Measurements from ENCODE around the gene STAG3. TPM values are rescaled to one million over a fixed set of nuclear protein-coding genes. Genes with fewer than 3 reads are reported as not detected.

STAG3 gene
- polyA plus RNA-seq, 1 donor: 21.2 TPM

DNA sequence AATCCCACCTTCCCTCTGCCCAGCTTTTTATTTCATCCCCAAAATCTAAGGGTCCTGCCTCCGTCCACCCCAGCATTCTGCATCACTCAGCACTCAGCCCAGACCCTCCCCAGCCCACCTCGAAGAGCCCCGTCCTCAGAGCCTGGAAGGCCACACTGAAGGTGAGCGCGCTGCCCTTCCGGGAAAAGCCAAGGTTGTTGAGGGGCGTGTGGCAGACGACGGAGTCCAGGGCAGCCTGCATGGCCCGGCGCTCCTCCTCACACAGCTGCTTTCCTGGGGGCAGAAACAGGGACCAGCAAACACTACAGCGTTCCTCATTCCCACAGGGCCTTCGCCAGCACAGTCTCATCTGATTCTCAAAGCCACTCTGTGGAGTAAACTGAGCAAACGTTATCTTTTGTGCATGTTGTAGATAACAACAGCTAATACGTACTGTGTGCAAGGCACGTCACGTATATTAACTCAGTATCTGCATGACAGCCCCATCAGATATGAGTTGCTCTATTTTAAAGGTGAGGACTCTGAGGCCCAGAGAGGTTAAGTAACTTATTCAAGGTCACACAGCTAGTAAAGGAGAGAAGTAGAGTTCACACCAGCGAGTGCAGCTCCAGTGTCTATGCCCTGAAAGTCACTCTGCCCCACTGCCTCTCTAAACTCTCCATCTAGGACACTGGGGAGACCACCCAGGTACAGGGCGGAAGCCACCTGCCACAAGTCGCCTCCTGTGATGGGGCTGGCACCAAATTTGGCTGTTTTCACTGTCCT, 22.0 kb upstream of the STAG3 start:
- no peak for DNase-seq (ENCODE audit: low read depth)

GRCh38 chr7:100156331-100157068, 21.2 kb upstream of the STAG3 start:
- no peak for DNase-seq (ENCODE audit: low read depth)

GRCh38 chr7:100157069-100157333, 20.7 kb upstream of the STAG3 start:
- DNase-seq (ENCODE audit: low read depth): no peak

- DNase-seq (ENCODE audit: low read depth): no peak
Measured at GRCh38 chr7:100157334-100158228, 20.1 kb upstream of the STAG3 start.

DNA sequence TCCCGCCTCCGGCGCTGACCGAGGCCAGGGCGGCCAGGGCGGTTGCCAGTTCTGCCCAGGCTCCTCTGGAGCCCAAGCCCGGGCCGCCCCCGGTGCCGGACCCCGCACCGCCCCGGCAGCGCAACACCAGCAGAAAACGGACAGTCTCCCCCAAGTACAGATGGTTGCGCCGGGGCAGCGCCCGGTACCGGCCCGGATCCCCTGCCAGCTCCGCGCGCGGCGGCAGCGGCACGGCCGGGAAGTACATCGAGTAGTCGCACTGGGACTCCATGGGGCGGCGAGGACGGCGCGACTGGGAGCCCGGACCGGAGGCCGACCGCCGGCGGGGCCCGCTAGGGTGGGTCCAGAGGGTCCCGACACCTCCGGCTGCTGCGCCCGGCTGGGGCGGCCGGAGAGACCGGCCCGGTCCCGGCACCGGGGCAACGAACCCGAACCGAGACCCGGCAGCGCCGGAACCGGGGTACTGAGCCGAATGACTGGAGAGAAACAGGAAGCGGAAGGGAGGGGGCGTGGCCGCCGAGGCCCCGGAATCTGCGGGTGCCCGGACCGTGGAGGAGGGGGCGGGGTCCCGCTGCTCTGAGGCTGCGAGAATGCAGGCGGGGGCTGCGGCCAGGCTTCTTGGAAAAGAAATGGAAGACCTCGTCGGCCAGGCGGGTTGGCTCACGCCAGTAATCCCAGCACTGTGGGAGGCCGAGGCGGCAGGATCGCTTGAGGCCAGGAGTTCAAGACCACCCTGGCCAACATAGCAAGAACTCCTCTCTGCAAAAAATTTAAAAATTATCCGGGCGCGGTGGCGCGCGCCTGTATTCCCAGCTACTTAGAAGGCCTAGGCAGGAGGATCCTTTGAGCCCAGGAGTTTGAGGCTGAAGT, 19.3 kb upstream of the STAG3 start, which contains the start of gene TRAPPC14:
Gene TRAPPC14, minus strand, starts transcription at position 495 of the 870 bp plus-strand sequence. Its CDS starts 224 bp downstream, at position 271.
- DNase-seq (ENCODE audit: low read depth): peak; percentile 62

DNA sequence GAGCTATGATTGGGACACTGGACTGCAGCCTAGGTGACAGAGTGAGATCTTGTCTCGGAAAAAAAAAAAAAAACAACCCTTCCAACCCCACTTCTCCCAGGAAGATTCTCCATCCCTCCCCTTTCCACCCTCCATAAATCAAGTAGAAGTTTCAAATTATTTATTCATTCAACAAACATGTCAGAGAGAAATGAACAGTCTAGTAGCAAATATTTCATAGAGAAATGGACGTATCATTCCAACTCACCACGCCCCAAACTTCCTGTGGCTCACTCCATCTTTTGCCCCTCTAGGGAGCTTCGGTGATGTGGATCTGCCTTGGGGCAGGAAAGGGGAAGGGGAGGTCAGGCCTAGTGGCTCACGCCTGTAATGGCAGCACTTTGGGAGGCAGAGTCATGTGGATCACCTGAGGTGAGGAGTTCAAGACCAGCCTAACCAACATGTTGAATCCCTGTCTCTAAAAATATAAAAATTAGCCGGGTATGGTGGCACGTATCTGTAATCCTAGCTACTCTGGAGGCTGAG, 18.6 kb upstream of the STAG3 start:
- no peak for DNase-seq (ENCODE audit: low read depth)

- no peak for DNase-seq (ENCODE audit: low read depth)
Measured at GRCh38 chr7:100160067-100160466, 17.7 kb upstream of the STAG3 start.

DNA sequence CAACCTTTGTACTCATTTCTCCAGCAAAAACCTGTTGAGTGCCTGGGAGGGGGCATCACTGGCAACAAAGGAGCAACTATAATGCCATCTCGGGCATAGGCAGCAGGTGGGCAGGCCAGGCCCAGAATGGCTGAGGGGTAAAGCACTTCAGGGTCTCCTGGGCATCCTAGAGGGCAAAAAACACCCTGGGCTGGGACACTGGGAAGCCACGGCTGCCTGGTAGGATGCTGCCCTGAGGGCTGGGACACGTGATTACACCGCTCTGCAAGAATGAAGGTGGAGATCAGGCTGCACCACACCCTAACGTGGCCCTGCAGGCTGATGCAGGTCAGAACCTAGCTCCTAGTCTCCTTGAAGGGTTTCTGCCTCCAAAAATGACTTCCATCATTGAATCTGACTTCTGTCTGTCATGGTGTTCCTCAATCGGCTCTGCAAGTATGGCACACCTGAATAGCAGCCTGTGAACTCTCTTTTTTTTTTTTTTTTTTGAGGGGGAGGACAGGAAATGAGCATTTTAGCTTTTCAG, 14.6 kb upstream of the STAG3 start:
- DNase-seq (ENCODE audit: low read depth): no peak

DNA sequence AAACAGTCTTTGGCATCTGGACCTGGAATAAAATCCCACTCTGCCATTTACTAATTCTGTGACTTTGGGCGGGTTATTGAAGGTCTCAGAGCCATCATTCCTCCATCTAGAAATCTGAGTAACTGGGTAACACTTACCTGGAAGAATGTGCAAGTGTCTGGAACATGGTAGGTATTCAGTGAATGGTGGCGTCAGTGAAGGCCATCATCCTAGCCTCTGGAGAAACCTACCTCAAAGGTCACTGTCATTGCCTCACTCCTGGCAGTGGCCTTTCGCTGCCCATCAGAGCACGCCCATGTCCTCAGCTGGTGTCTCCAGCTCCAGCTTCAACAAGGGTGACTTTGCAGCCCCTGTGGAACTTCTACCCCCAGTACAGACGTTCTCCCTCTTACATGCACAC, 13.8 kb upstream of the STAG3 start:
- DNase-seq (ENCODE audit: low read depth): no peak

DNA sequence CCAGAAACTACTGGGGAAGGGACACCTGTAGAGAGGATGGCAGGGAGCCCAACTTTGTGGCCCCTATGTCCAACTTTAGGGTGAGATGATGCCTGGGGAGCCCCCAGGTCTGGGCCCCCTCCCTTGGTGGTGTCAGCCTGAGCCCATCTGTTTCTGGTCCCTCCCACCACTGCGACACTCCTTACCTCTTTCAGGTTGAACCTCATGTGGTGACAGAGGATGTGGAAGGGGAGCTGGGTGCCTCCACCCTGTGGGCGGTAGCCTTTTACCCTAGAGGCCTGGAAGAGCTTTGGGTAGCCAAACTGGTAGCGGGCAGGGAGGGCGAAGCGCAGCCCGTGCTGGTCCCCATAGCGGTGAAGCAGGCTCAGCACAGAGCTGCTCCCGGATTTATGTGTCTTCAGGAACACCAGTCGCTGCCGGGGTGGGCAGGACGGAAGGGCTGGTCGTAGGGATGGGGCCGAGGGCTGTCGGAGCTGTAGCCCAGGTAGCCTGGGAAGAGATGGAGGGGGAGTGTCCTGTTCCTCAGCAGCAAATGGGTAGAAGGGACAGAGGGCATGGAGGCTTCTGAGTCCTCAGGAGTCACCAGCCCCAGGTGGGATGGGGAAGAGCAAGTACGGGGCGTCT, 11.3 kb upstream of the STAG3 start:
- no peak for DNase-seq (ENCODE audit: low read depth)

DNA sequence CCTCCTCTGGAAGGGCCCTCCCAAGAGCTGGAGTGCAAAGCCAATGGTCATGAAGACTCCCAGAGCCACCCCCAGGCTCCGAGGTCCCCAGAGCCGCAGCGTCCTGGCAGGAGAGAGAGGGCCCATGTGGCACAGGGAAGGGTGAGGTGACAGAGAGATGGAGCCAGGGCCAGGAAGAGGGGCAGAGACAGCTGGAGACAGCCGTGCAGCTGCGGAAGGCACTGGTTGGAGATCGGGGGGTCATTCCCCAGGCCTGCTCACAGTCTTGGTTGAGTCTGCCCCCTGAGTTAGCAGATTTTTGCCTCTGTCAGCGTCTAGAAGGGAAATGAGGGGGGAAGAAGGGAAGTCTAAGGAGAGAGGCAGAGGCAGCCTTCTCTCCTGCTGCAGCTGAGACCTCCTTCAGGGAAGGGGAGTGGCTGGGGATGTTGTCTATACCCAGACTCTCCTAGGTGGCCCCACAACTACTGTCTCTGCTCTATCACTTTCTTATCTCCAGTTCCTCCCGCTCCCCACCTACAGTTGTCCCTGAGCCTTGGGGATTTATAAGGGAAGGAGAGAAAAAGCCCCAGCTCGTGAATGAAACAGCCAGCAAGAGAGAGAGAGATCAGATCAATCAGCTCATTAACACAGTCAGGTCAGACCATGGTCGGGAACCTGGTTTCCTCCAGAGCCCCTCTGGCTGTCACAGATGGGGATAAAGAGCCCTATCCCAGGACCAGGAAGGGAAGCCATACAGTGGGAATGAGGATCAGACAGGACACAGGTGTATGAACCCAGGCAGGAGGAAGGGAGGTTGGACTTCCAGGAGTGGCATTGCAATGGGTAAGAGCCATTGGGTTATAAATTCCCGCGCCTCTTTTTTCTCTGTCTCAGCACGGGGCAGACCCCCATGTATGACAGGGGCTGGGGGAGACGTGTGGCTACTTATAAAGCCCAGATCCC, 10.5 kb upstream of the STAG3 start:
- DNase-seq (ENCODE audit: low read depth): no peak

- DNase-seq (ENCODE audit: low read depth): no peak
Measured at GRCh38 chr7:100167912-100168323, 9.8 kb upstream of the STAG3 start.

- no peak for DNase-seq (ENCODE audit: low read depth)
Measured at GRCh38 chr7:100169147-100169850, 8.4 kb upstream of the STAG3 start.

GRCh38 chr7:100170101-100170897, 7.4 kb upstream of the STAG3 start:
- DNase-seq (ENCODE audit: low read depth): no peak

DNA sequence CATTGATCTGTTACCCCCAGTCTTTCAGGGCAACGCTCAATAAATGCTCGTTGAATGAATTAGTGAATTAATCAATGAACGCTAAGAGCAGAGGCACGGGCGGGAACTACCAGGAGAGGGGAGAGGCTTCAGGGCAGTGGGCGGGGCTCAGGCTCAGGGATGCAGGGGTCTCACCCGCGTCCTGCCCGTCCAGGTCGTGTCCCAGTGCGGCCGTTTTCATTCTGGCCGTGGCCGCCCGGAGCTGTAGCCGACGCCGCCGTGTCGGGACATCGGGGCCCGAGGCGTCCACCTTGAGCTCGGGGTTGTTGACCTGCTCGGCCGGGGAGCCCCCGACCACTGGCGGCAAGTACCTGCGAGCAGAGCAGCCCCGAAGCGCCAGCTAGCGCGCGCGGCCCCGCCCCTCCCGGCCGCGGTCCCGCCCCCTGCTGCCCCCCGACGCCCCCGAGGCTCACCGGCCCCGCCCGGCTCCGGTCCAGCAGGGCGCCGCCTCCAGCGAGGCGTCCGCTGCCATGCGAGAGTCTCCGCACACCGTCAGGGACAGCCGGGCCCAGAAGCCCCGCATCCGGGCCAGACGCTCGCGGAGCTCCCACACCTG, 6.5 kb upstream of the STAG3 start:
- DNase-seq (ENCODE audit: low read depth): no peak

- no peak for DNase-seq (ENCODE audit: low read depth)
Measured at GRCh38 chr7:100171840-100172239, 5.9 kb upstream of the STAG3 start.

DNA sequence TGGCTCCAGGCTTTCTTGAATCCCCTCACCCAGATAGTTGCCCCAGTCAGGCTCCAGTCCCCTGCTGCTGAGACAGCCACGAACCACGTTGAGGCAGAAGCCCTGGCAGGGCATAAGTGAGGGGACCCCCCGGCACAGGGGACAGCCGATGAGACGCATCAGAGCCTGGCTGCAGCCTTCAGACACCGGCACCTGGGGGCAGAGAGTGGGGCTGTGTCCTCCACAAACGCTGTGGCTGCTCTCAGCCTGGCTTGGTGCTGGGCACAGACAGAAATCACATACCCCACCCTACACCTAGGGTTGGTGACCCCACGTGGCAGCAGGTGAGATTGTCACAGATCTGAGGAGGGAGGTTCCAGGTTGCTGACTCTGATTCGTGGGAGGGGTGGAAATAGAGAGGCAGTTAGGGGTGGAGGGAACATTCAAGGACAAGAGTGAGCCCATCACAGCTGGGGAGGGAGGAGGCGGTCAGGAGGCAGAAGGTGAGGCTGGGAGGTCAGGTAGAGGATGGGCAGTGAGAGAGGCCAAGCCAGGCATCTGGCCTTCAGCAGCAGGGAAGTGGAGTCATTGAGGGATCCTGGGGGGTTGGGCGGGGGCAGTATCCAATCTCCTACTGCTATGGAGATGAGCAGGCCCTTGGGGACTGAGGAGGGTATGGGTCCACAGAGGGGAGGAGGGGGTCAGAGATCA, 3.8 kb upstream of the STAG3 start:
- DNase-seq (ENCODE audit: low read depth): no peak

Measured in forelimb muscle (tissue), 1 donor.